Endothelial cell of umbilical vein (primary cell): ENCODE data around the gene ISX. TPM values are rescaled to one million over a fixed set of nuclear protein-coding genes. Genes with fewer than 3 reads are reported as not detected.

Experiments used
- BruUV-seq: library from RNA; stranded (reverse); fragments of 400-500 nt; replicated peaks from 2 replicates; lab custom pipeline; 2021; lab: Mats Ljungman, UMichigan
- CTCF ChIA-PET: fragments of 300-600, 350-600 bp; sonication (Branson Sonifier 250); formaldehyde crosslinking; loops from one replicate; lab custom pipeline; 2021; ENCODE audit warnings: antibody characterized with exemption, inconsistent platforms; lab: Charles Lee
- POLR2A ChIA-PET: fragments of 300-600, 350-600 bp; sonication (Branson Sonifier 250); formaldehyde crosslinking; loops from one replicate; lab custom pipeline; 2021; ENCODE audit warnings: antibody characterized with exemption, inconsistent platforms; lab: Charles Lee
- DNase-seq: peaks from one replicate; pipeline ENCODE4 v3.0.0-alpha.2; 2011; ENCODE audit warnings: low read depth, low spot score
- FAIRE-seq: peaks from 2 replicates; lab custom pipeline; 2011; peaks lifted over from hg19 to GRCh38; lab: Jason Lieb, UNC
- H2AFZ ChIP-seq: 2 replicates; pipeline ENCODE4 v1.6.0; 2012; ENCODE audit warnings: low read depth, low read length, control low read depth, inconsistent platforms
- H3K27ac ChIP-seq: 2 replicates; pipeline ENCODE4 v1.5.1; 2011; ENCODE audit warnings: low read depth, mild to moderate bottlenecking, control low read depth, low read length, moderate library complexity; ENCODE audit not compliant: insufficient read depth
- H3K27me3 ChIP-seq, 2 experiments: 2 replicates each; pipeline versions ENCODE4 v1.6.0 to v1.6.1; 2011; ENCODE audit warnings: low read length in 2 of 2, mixed read lengths in 1 of 2; ENCODE audit not compliant: control insufficient read depth in 2 of 2, insufficient read depth in 2 of 2
- H3K36me3 ChIP-seq, 2 experiments: 2 replicates in 1 of 2; 3 replicates in 1 of 2; pipeline ENCODE4 v1.5.1; 2011; ENCODE audit warnings: low read length in 2 of 2, mild to moderate bottlenecking in 1 of 2, moderate library complexity in 1 of 2; ENCODE audit not compliant: control insufficient read depth in 2 of 2, insufficient read depth in 2 of 2; ENCODE audit errors: extremely low read depth in 1 of 2
- H3K4me1 ChIP-seq: 3 replicates; pipeline ENCODE4 v1.5.1; 2011; ENCODE audit warnings: mild to moderate bottlenecking, low read length; ENCODE audit not compliant: control insufficient read depth, insufficient read depth; ENCODE audit errors: extremely low read depth
- H3K4me2 ChIP-seq: 2 replicates; pipeline ENCODE4 v1.6.1; 2011; ENCODE audit warnings: low read length, control low read depth, mixed read lengths; ENCODE audit not compliant: insufficient read depth
- H3K4me3 ChIP-seq, 3 experiments: fragments of 200-600 bp in 1 of 3; sonication (generic), shearing (Covaris generic) in 1 of 3; replicated peaks in 1 of 3; 2 replicates each; pipeline ENCODE4 v1.5.1; 2011 to 2016; ENCODE audit warnings: control low read depth in 3 of 3, low read length in 3 of 3, mild to moderate bottlenecking in 2 of 3, inconsistent platforms in 1 of 3, low read depth in 1 of 3, moderate library complexity in 1 of 3; ENCODE audit not compliant: insufficient read depth in 1 of 3
- H3K79me2 ChIP-seq: 2 replicates; pipeline ENCODE4 v1.6.0; 2012; ENCODE audit warnings: low read length, inconsistent platforms; ENCODE audit not compliant: control insufficient read depth, insufficient read depth
- H3K9ac ChIP-seq: replicated peaks from 2 replicates; pipeline ENCODE3; 2011; ENCODE audit warnings: low read length, control low read depth; ENCODE audit not compliant: insufficient read depth; ENCODE audit errors: extremely low read depth
- H3K9me1 ChIP-seq: replicated peaks from 3 replicates; pipeline ENCODE4 v1.6.0; 2011; ENCODE audit warnings: mild to moderate bottlenecking, low read length; ENCODE audit not compliant: control insufficient read depth, insufficient read depth; ENCODE audit errors: extremely low read depth
- H3K9me3 ChIP-seq: replicated peaks from 2 replicates; pipeline ENCODE4 v1.5.1; 2012; ENCODE audit warnings: low read length, inconsistent platforms; ENCODE audit not compliant: control insufficient read depth, insufficient read depth
- H4K20me1 ChIP-seq: replicated peaks from 2 replicates; pipeline ENCODE3; 2011; ENCODE audit warnings: mild to moderate bottlenecking, low read length; ENCODE audit not compliant: control insufficient read depth, insufficient read depth; ENCODE audit errors: extremely low read depth
- CTCF ChIP-seq, 2 donors: IDR thresholded peaks; 1 replicate in 1 of 2; 2 replicates in 1 of 2; pipeline ENCODE4 v1.5.1; 2011; ENCODE audit warnings: low read length in 2 of 2, mild to moderate bottlenecking in 2 of 2, moderate library complexity in 2 of 2, control low read depth in 1 of 2, inconsistent platforms in 1 of 2, low read depth in 1 of 2; ENCODE audit not compliant: insufficient read depth in 1 of 2; ENCODE audit errors: extremely low read depth in 1 of 2
- EZH2 ChIP-seq: IDR thresholded peaks from 2 replicates; pipeline ENCODE4 v1.6.1; 2012; ENCODE audit warnings: borderline replicate concordance, low read depth, mild to moderate bottlenecking, moderate library complexity, low read length, inconsistent platforms; ENCODE audit not compliant: severe bottlenecking
- FOS ChIP-seq: IDR thresholded peaks from 2 replicates; pipeline ENCODE4 v1.6.1; 2011; ENCODE audit warnings: mild to moderate bottlenecking, low read length, moderate library complexity, borderline replicate concordance; ENCODE audit not compliant: insufficient read depth
- GATA2 ChIP-seq: IDR thresholded peaks from 2 replicates; pipeline ENCODE4 v1.7.0; 2011; ENCODE audit warnings: low read depth, mild to moderate bottlenecking, moderate library complexity, mixed read lengths, low read length; ENCODE audit not compliant: insufficient read length, insufficient read depth
- JUN ChIP-seq: IDR thresholded peaks from 2 replicates; pipeline ENCODE4 v1.6.1; 2011; ENCODE audit warnings: borderline replicate concordance, low read depth; ENCODE audit not compliant: insufficient read length, insufficient read depth
- MYC ChIP-seq: IDR thresholded peaks from one replicate; pipeline ENCODE4 v1.6.1; 2011; ENCODE audit warnings: mild to moderate bottlenecking, low read depth, low read length
- POLR2A ChIP-seq: IDR thresholded peaks from 2 replicates; pipeline ENCODE4 v1.6.1; 2012; ENCODE audit warnings: low read depth, mild to moderate bottlenecking, control low read depth, low read length
- POLR2AphosphoS5 ChIP-seq: IDR thresholded peaks from 2 replicates; pipeline ENCODE4 v1.6.1; 2012; ENCODE audit warnings: low read depth, mild to moderate bottlenecking, control low read depth, low read length, moderate library complexity; ENCODE audit not compliant: insufficient read depth
- dilution Hi-C: fragments of 300-500 bp; cut with MboI; formaldehyde crosslinking; loops from one replicate; pipeline ENCODE4 v1.15.0; 2019; ENCODE audit warnings: low sequenced_read_pairs; ENCODE audit not compliant: extremely low pct_ligation_motif_present
- intact Hi-C: fragments of 100-400 bp; cut with micrococcal nuclease; formaldehyde crosslinking; loops from one replicate; pipeline ENCODE4 v1.10.0; 2022
- polyA plus RNA-seq, 4 experiments: library from polyadenylated mRNA; depleted of rRNA in 3 of 4; stranded (reverse) in 3 of 4; unstranded in 1 of 4; fragments of >200 nt; gene quantifications; 2 replicates each; pipeline versions ENCODE4 v1.2.1 to v1.2.3, GENCODE V29; 2011 to 2012; ENCODE audit warnings: missing spikeins in 1 of 4
- total RNA-seq: library from RNA; stranded (reverse); gene quantifications from 2 replicates; pipeline ENCODE4 v1.2.3, GENCODE V29; 2021
- TF ChIP-seq, protein P1 (sequence below): IDR thresholded peaks from 2 replicates; pipeline ENCODE4 v1.6.1; 2011; ENCODE audit not compliant: insufficient read depth, insufficient read length

ISX gene
- total and polyA plus RNA-seq, 2 donors (not counting 3 experiments of a cell fraction or from before 2014, with no cell fraction given), result not detected

GRCh38 chr22:35071784-35072183 lies 5.8 kb downstream of the ISX start:
- H3K36me3 ChIP-seq, result no peaks in the 10 kb centered on the region
- ChIA-PET CTCF (no interaction called here), POLR2A (no interaction called here)
- intact Hi-C loops (no loop called here), dilution Hi-C loops (no loop called here)
- H3K9me3 ChIP-seq, result no peaks in the 10 kb centered on the region
- H3K4me3 ChIP-seq, result no peak overlapping the region
- no peak overlapping the region for H3K9ac ChIP-seq
- DNase-seq (no peak), FAIRE-seq (no peak)
- TF ChIP-seq, protein P1, sequence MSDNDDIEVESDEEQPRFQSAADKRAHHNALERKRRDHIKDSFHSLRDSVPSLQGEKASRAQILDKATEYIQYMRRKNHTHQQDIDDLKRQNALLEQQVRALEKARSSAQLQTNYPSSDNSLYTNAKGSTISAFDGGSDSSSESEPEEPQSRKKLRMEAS, result no peak
- TF ChIP-seq CTCF (IDR thresholded peaks at IDR 0.05; ENCODE audit: extremely low read depth in 1 of 2, insufficient read depth in 1 of 2, low read depth in 1 of 2, low read length in 2 of 2), result no peak
- no peak for TF ChIP-seq FOS
- no peak for TF ChIP-seq MYC
- no peak for TF ChIP-seq POLR2AphosphoS5
- no peak for TF ChIP-seq GATA2
- no peak for TF ChIP-seq JUN
- TF ChIP-seq POLR2A, result no peak
- TF ChIP-seq EZH2, result no peak
- no peaks in the 10 kb centered on the region for H3K4me1 ChIP-seq
- H3K27ac ChIP-seq, result no peak overlapping the region
- no peaks in the 10 kb centered on the region for H3K79me2 ChIP-seq
- no peaks in the 10 kb centered on the region for H3K9me1 ChIP-seq
- H4K20me1 ChIP-seq, result no peaks in the 10 kb centered on the region
- H3K4me2 ChIP-seq, result no peak overlapping the region
- no TSS peak for BruUV-seq
- no peaks in the 10 kb centered on the region for H3K27me3 ChIP-seq
- H2AFZ ChIP-seq, result no peak overlapping the region
